Measurements from ENCODE around the gene S100A10. TPM values are rescaled to one million over a fixed set of nuclear protein-coding genes. Genes with fewer than 3 reads are reported as not detected.

The S100A10 gene
- total RNA-seq, 1 experiment from 2014 or later, result 87.8 TPM

DNA sequence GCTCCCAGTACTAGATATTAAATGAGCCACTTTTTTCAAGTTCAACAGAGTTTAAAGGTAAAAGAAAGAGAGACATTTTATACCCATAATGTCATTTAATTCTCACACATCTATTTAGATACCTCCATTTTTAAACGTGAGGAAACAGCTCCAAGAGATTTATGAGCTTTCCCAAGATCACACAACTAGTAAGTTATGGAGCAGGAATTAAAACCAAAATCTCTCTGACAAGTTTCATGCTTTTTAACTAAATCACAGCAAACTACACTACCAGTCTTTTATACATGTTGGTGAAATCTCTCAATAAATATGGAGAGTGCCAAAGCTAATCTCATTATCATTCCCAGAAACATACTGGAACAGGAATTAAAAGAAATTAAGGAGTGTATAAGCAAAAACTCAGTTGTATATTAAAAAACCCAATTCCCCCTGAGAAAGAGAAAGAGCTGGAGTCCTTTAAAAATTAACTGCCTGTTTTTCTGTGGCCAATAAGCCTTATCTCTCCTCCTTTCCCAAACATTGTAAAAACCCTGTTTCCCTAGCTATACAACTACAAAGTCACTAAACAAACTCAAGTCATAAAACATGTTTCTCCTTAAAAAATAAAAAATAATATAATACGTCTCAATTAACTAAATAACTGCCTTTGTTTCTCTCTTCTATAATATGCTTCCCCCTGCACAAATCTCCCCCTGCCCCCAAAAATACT lies 57.6 kb downstream of the S100A10 start:
- DNase-seq (ENCODE audit: low spot score), result no peak

DNA sequence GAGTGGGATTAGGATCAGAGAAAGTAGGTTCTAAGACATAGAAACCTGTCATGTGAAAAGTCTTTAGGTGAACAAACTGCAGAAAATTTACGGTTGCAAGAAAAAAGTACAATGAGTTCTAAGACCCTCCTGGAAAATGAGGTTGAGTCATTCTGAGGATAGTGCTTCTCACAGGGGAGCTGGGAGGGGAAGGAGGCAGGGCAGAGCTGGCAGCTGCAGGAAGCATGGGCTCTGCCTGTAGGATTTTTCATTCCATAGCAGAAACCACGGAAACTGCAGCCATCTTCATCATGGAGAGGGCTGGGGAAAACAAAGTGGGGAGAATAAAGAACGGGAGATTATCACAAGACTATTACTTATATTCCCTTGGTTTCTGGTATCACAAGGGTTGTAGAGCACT lies 58.5 kb downstream of the S100A10 start:
- DNase-seq (ENCODE audit: low spot score), result no peak

- DNase-seq (ENCODE audit: low spot score), result peak; percentile 46
Observed at GRCh38 chr1:151934048-151934493, 59.6 kb downstream of the S100A10 start.

Other genes with a start within 250 kb of the S100A10 start
- 74.8 and 88.5 TPM in 2 replicates for gene MRPL9, start 230.4 kb downstream of the S100A10 start, total RNA-seq (2014; rRNA removed; shearing (Covaris generic))
- gene TDRKH, start 203.4 kb downstream of the S100A10 start, total RNA-seq (2014; rRNA removed; shearing (Covaris generic)), result 2.1 and 2.4 TPM in 2 replicates
- not detected in 2 replicates for gene LINGO4, start 188.4 kb downstream of the S100A10 start, total RNA-seq (2014; rRNA removed; shearing (Covaris generic))
- gene RORC, start 162.1 kb downstream of the S100A10 start, total RNA-seq (2014; rRNA removed; shearing (Covaris generic)), result 0.60 and 1.2 TPM in 2 replicates
- not detected in 2 replicates for gene C2CD4D, start 154.0 kb downstream of the S100A10 start, total RNA-seq (2014; rRNA removed; shearing (Covaris generic))
- gene THEM5, start 140.1 kb downstream of the S100A10 start, total RNA-seq (2014; rRNA removed; shearing (Covaris generic)), result not detected in 2 replicates
- 9.3 and 11.3 TPM in 2 replicates for gene THEM4, start 84.3 kb downstream of the S100A10 start, total RNA-seq (2014; rRNA removed; shearing (Covaris generic))
- gene S100A11, start 43.1 kb upstream of the S100A10 start, total RNA-seq (2014; rRNA removed; shearing (Covaris generic)), result 377 and 488 TPM in 2 replicates
- gene TCHHL1, start 95.2 kb upstream of the S100A10 start, total RNA-seq (2014; rRNA removed; shearing (Covaris generic)), result not detected in 2 replicates
- not detected in 2 replicates for gene TCHH, start 121.6 kb upstream of the S100A10 start, total RNA-seq (2014; rRNA removed; shearing (Covaris generic))
- gene RPTN, start 165.4 kb upstream of the S100A10 start, total RNA-seq (2014; rRNA removed; shearing (Covaris generic)), result not detected in 2 replicates
- gene HRNR, start 230.3 kb upstream of the S100A10 start, total RNA-seq (2014; rRNA removed; shearing (Covaris generic)), result not detected in 2 replicates

Data from H4 (cell line).